Neuronal stem cell (in vitro differentiated cells): ENCODE measurements around the gene LPIN3. TPM values are rescaled to one million over a fixed set of nuclear protein-coding genes. Genes with fewer than 3 reads are reported as not detected.

Experiments used
- DNase-seq: peaks from one replicate; pipeline ENCODE4 v3.0.0-alpha.2; 2013; ENCODE audit warnings: low spot score
- H2AFZ ChIP-seq: one replicate; pipeline ENCODE4 v1.6.1; 2013; ENCODE audit warnings: mild to moderate bottlenecking, low read length, inconsistent platforms
- H2AK5ac ChIP-seq: 2 replicates; pipeline ENCODE4 v1.6.1; 2013; ENCODE audit warnings: low read depth, mild to moderate bottlenecking, inconsistent platforms, low read length, moderate library complexity, mixed read lengths
- H2BK120ac ChIP-seq: 2 replicates; pipeline ENCODE4 v1.6.1; 2013; ENCODE audit warnings: low read depth, mild to moderate bottlenecking, inconsistent platforms, low read length, moderate library complexity, mixed read lengths
- H2BK12ac ChIP-seq: one replicate; pipeline ENCODE4 v1.6.1; 2013; ENCODE audit warnings: low read length, inconsistent platforms
- H2BK15ac ChIP-seq: 2 replicates; pipeline ENCODE4 v1.6.1; 2013; ENCODE audit warnings: mild to moderate bottlenecking, low read length, inconsistent platforms, mixed read lengths
- H2BK5ac ChIP-seq: one replicate; pipeline ENCODE4 v1.6.1; 2013; ENCODE audit warnings: inconsistent platforms, mild to moderate bottlenecking, low read length, moderate library complexity
- H3K14ac ChIP-seq: one replicate; pipeline ENCODE4 v1.6.1; 2013; ENCODE audit warnings: low read length, inconsistent platforms
- H3K18ac ChIP-seq: 2 replicates; pipeline ENCODE4 v1.6.1; 2013; ENCODE audit warnings: low read length, inconsistent platforms
- H3K23ac ChIP-seq: 2 replicates; pipeline ENCODE4 v1.6.1; 2013; ENCODE audit warnings: low read depth, mild to moderate bottlenecking, mixed read lengths, low read length, inconsistent platforms; ENCODE audit not compliant: poor library complexity
- H3K27ac ChIP-seq: replicated peaks from 3 replicates; pipeline ENCODE4 v1.5.1; 2013; ENCODE audit warnings: low read length, inconsistent platforms
- H3K27me3 ChIP-seq, 3 experiments: 2 replicates each; pipeline ENCODE4 v1.6.1; 2013; ENCODE audit warnings: low read length in 3 of 3, mild to moderate bottlenecking in 2 of 3, inconsistent platforms in 1 of 3, low read depth in 1 of 3, mixed read lengths in 1 of 3, moderate library complexity in 1 of 3; ENCODE audit not compliant: control insufficient read depth in 3 of 3, insufficient read depth in 3 of 3
- H3K36me3 ChIP-seq, 2 donors: replicated peaks in 1 of 2; 2 replicates each; pipeline ENCODE4 v1.6.1; 2013; ENCODE audit warnings: low read length in 2 of 2; ENCODE audit not compliant: control insufficient read depth in 2 of 2, insufficient read depth in 2 of 2
- H3K4ac ChIP-seq: 2 replicates; pipeline ENCODE4 v1.6.1; 2013; ENCODE audit warnings: inconsistent platforms, mild to moderate bottlenecking, low read length, moderate library complexity
- H3K4me1 ChIP-seq, 2 donors: 1 replicate in 1 of 2; 2 replicates in 1 of 2; pipeline ENCODE4 v1.6.1; 2013; ENCODE audit warnings: low read length in 2 of 2, low read depth in 1 of 2; ENCODE audit not compliant: control insufficient read depth in 2 of 2, insufficient read depth in 1 of 2
- H3K4me2 ChIP-seq: one replicate; pipeline ENCODE4 v1.6.1; 2013; ENCODE audit warnings: mild to moderate bottlenecking, low read length, inconsistent platforms; ENCODE audit not compliant: insufficient read depth, poor library complexity, severe bottlenecking
- H3K4me3 ChIP-seq, 2 donors: 2 replicates each; pipeline ENCODE4 v1.5.1; 2013; ENCODE audit warnings: low read length in 2 of 2, mild to moderate bottlenecking in 2 of 2, inconsistent platforms in 1 of 2, moderate library complexity in 1 of 2
- H3K79me1 ChIP-seq: one replicate; pipeline ENCODE4 v1.6.1; 2013; ENCODE audit warnings: low read depth, mild to moderate bottlenecking, inconsistent platforms, low read length, moderate library complexity
- H3K9ac ChIP-seq: one replicate; pipeline ENCODE4 v1.6.1; 2013; ENCODE audit warnings: mild to moderate bottlenecking, low read depth, low read length, inconsistent platforms; ENCODE audit not compliant: poor library complexity
- H3K9me3 ChIP-seq, 2 donors: replicated peaks in 1 of 2; 2 replicates each; pipeline versions ENCODE3 to v1.6.1; 2013; ENCODE audit warnings: low read length in 2 of 2, mild to moderate bottlenecking in 2 of 2, inconsistent platforms in 1 of 2, low read depth in 1 of 2, mixed read lengths in 1 of 2, moderate library complexity in 1 of 2; ENCODE audit not compliant: control insufficient read depth in 2 of 2, insufficient read depth in 1 of 2
- H4K8ac ChIP-seq: one replicate; pipeline ENCODE4 v1.6.1; 2013; ENCODE audit warnings: low read depth, mild to moderate bottlenecking, inconsistent platforms, low read length, moderate library complexity
- H4K91ac ChIP-seq: one replicate; pipeline ENCODE4 v1.6.1; 2013; ENCODE audit warnings: low read length, low read depth, mild to moderate bottlenecking, inconsistent platforms; ENCODE audit not compliant: poor library complexity
- WGBS, 2 donors: extraction: QIAGEN DNeasy Blood & Tissue Kit; methylation state at CpG; one replicate each; pipeline ENCODE4 v1.1.7; 2013; ENCODE audit warnings: missing lambda C conversion rate in 2 of 2, mixed read lengths in 1 of 2; ENCODE audit not compliant: insufficient read length in 2 of 2, insufficient replicate concordance in 1 of 2; ENCODE audit errors: extremely low coverage in 2 of 2; 5-methylcytosine and 5-hydroxymethylcytosine counted together
- polyA plus RNA-seq, 2 experiments: library from polyadenylated mRNA; stranded (reverse); fragments of 200-250 nt; gene quantifications; one replicate each; pipeline ENCODE4 v1.2.3, GENCODE V29; 2013

LPIN3 gene, protein sequence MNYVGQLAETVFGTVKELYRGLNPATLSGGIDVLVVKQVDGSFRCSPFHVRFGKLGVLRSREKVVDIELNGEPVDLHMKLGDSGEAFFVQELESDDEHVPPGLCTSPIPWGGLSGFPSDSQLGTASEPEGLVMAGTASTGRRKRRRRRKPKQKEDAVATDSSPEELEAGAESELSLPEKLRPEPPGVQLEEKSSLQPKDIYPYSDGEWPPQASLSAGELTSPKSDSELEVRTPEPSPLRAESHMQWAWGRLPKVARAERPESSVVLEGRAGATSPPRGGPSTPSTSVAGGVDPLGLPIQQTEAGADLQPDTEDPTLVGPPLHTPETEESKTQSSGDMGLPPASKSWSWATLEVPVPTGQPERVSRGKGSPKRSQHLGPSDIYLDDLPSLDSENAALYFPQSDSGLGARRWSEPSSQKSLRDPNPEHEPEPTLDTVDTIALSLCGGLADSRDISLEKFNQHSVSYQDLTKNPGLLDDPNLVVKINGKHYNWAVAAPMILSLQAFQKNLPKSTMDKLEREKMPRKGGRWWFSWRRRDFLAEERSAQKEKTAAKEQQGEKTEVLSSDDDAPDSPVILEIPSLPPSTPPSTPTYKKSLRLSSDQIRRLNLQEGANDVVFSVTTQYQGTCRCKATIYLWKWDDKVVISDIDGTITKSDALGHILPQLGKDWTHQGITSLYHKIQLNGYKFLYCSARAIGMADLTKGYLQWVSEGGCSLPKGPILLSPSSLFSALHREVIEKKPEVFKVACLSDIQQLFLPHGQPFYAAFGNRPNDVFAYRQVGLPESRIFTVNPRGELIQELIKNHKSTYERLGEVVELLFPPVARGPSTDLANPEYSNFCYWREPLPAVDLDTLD
- polyA plus RNA-seq (2013, experiment 1 of 2) = 3.8 TPM
- 3.5 TPM for polyA plus RNA-seq (2013, experiment 2 of 2)

- Histone ChIP-seq H3K4me2 (peak within 1 kb of the TSS; percentile 81), H3K27me3 (peaks cover 0 to 6% (median 2%) of the 10 kb centered on the region in 3 experiments), H3K4ac (no peak within 1 kb of the TSS), H2AFZ (peak within 1 kb of the TSS; percentile 80), H2BK5ac (no peak within 1 kb of the TSS), H4K91ac (no peak within 1 kb of the TSS), H3K79me1 (no peaks in the 10 kb centered on the region), H3K27ac (no peak within 1 kb of the TSS), H3K14ac (no peak within 1 kb of the TSS), H3K4me1 (peaks cover 0 to 3% of the 10 kb centered on the region in 2 donors), H2AK5ac (peak within 1 kb of the TSS; percentile 88), H2BK120ac (no peak within 1 kb of the TSS), H2BK12ac (no peak within 1 kb of the TSS), H3K4me3 (peak within 1 kb of the TSS; percentile 7 to 27), H2BK15ac (peak within 1 kb of the TSS; percentile 69), H3K9ac (peak within 1 kb of the TSS; percentile 70), H3K18ac (peak within 1 kb of the TSS; percentile 86), H3K36me3 (no peaks in the 10 kb centered on the region), H3K9me3 (peaks cover 0 to 2% of the 10 kb centered on the region in 2 donors), H4K8ac (no peak within 1 kb of the TSS), H3K23ac (peak within 1 kb of the TSS; percentile 44)
- peak; percentile 91 for DNase-seq
- WGBS, 2 donors = no CpG with 5 or more reads among the region's 33 CpGs
Measured at GRCh38 chr20:41340327-41341055, at the start of gene LPIN3. Gene LPIN3, plus strand, starts transcription at chr20:41340821. Its CDS starts 4,983 bp downstream, at chr20:41345804.

DNA sequence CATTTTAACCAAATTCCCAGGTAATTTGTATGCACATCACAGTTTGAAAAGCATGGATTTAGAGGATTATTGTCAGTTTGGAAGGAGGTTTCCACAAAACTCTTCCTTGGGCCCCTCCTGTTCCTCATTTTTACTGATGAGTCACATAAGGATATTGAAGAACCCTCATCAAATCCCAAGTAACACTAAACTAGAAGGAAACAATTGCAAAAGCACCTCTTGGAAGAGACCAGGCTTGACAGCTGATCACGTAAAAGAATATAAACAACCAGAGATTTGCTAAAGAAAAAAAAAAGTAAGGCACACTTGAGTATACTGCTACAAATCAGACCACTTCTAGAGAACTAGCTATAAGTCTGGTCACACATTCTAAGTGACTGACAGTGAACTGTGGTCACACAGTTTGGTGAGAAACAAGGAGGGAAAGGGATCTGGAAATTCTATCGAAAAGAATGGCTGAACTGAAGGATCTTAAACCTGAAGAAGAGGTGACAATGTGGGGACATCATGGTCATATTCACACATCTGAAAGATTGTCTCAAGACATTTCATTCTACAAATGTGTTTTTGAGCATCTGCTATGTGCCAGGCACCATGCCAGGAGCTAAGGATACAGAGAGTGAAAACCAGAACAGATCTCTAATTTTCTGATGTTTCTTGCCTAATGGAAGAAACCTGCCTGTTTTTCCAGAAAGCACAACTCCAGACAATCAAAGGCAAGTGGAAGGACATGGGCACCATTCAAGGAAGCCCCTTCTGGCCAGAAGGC is 47.2 kb upstream of the LPIN3 start:
- no peak overlapping the region for H2BK15ac ChIP-seq
- H4K91ac ChIP-seq = no peak overlapping the region
- H3K36me3 ChIP-seq = no peaks in the 10 kb centered on the region
- no peak overlapping the region for H2BK12ac ChIP-seq
- no peak overlapping the region for H3K4me2 ChIP-seq
- WGBS, 2 donors = no CpG with 5 or more reads among the region's 2 CpGs
- H3K4ac ChIP-seq = no peak overlapping the region
- no peak overlapping the region for H2AFZ ChIP-seq
- H2BK120ac ChIP-seq = no peak overlapping the region
- no peaks in the 10 kb centered on the region for H3K27me3 ChIP-seq
- H3K14ac ChIP-seq = no peak overlapping the region
- no peak overlapping the region for H4K8ac ChIP-seq
- no peak overlapping the region for H3K23ac ChIP-seq
- no peak overlapping the region for H3K4me3 ChIP-seq
- H3K9me3 ChIP-seq = no peaks in the 10 kb centered on the region
- no peak overlapping the region for H3K27ac ChIP-seq
- H3K4me1 ChIP-seq = peaks cover 0 to 2% of the 10 kb centered on the region in 2 donors
- DNase-seq = no peak
- no peak overlapping the region for H2AK5ac ChIP-seq
- no peaks in the 10 kb centered on the region for H3K79me1 ChIP-seq
- no peak overlapping the region for H3K9ac ChIP-seq
- H3K18ac ChIP-seq = no peak overlapping the region
- H2BK5ac ChIP-seq = no peak overlapping the region

- peaks cover 2% of the 10 kb centered on the region for H3K79me1 ChIP-seq
- H3K9me3 ChIP-seq = no peaks in the 10 kb centered on the region
- H3K4me2 ChIP-seq = no peak overlapping the region
- no peak overlapping the region for H4K8ac ChIP-seq
- H3K27me3 ChIP-seq = no peaks in the 10 kb centered on the region
- no peak overlapping the region for H2AFZ ChIP-seq
- H3K18ac ChIP-seq = no peak overlapping the region
- no peak overlapping the region for H3K9ac ChIP-seq
- no peak overlapping the region for H3K27ac ChIP-seq
- H4K91ac ChIP-seq = no peak overlapping the region
- H2BK120ac ChIP-seq = no peak overlapping the region
- no peak overlapping the region for H2BK5ac ChIP-seq
- H3K4ac ChIP-seq = no peak overlapping the region
- WGBS, 2 donors = no CpG with 5 or more reads among the region's 3 CpGs
- no peak overlapping the region for H3K23ac ChIP-seq
- no peak overlapping the region for H2BK15ac ChIP-seq
- H3K36me3 ChIP-seq = no peaks in the 10 kb centered on the region
- no peak for DNase-seq
- H3K4me3 ChIP-seq = no peak overlapping the region
- H3K14ac ChIP-seq = no peak overlapping the region
- H3K4me1 ChIP-seq = peaks cover 2 to 8% of the 10 kb centered on the region in 2 donors
- H2AK5ac ChIP-seq = no peak overlapping the region
- no peak overlapping the region for H2BK12ac ChIP-seq
Measured at GRCh38 chr20:41299899-41300298, 40.7 kb upstream of the LPIN3 start.
